HG03039 (cell line): ENCODE data around the gene INS.
"Not testable (repeated sequence)": the region's sequence is repeated elsewhere in the genome, so short reads cannot be mapped to it uniquely, and the experiment has no call there.

Source experiments
- ATAC-seq: cut with Tn5 transposase; IDR thresholded peaks from one replicate; pipeline ENCODE4 v1.9.1; 2021; ENCODE audit warnings: mild to moderate bottlenecking, moderate library complexity; ENCODE audit not compliant: unreplicated experiment

Gene INS

GRCh38 chr11:2199466-2200341 is 38.7 kb upstream of the INS start:
- no peak for ATAC-seq

GRCh38 chr11:2198621-2199365 is 37.8 kb upstream of the INS start:
- no peak for ATAC-seq

GRCh38 chr11:2197771-2198520 is 36.9 kb upstream of the INS start:
- ATAC-seq = no peak

- ATAC-seq = no peak
These were observed 36.2 kb upstream of the INS start for GRCh38 chr11:2196970-2197770.

GRCh38 chr11:2195756-2196088 is 34.7 kb upstream of the INS start:
- no peak for ATAC-seq

GRCh38 chr11:2194877-2195755 is 34.1 kb upstream of the INS start:
- ATAC-seq = no peak

GRCh38 chr11:2193888-2194595 is 33.0 kb upstream of the INS start:
- ATAC-seq = not testable (repeated sequence)

- no peak for ATAC-seq
These were observed 32.3 kb upstream of the INS start for GRCh38 chr11:2193099-2193887.

GRCh38 chr11:2192435-2192834 is 31.4 kb upstream of the INS start:
- no peak for ATAC-seq

- ATAC-seq = no peak
These were observed 30.9 kb upstream of the INS start for GRCh38 chr11:2191883-2192282.

GRCh38 chr11:2190657-2191471 is 29.9 kb upstream of the INS start:
- ATAC-seq = no peak

GRCh38 chr11:2189938-2190656 is 29.1 kb upstream of the INS start:
- no peak for ATAC-seq

- ATAC-seq = no peak
These were observed 27.7 kb upstream of the INS start for GRCh38 chr11:2188745-2189144.

GRCh38 chr11:2187280-2187707 is 26.3 kb upstream of the INS start:
- ATAC-seq = no peak

- ATAC-seq = no peak
These were observed 25.8 kb upstream of the INS start for GRCh38 chr11:2186669-2187279.

GRCh38 chr11:2185324-2186085 is 24.5 kb upstream of the INS start:
- no peak for ATAC-seq
